ENCODE results near the gene PXT1.

PXT1 gene

DNA sequence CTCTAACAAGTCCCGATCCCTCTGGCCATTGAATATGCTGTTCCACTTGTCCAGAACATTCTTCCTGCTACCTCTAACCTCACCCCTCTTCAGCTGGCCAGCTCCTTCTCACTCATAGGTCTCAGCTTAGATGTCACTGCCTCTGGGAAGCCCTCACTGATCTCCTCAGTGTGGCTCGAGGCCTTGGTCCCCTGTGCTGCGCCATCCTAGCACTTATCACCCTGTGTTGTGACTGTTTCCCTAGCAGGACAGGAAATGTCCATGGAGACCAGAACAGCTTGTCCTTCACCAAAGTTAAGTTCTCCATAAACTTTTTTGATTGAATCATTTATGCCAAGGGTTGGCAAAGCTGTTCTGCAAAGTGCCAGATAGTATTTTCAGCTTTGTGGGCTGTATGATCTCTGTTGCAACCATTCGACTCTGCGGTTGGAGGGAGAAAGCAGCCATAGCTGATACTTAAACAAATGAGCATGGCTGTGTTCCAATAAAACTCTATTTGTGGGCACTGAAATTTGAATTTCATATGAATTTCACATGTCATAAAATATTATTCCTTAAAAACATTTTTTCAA, 99.5 kb downstream of the PXT1 start:
- DNase-seq = no peak

DNA sequence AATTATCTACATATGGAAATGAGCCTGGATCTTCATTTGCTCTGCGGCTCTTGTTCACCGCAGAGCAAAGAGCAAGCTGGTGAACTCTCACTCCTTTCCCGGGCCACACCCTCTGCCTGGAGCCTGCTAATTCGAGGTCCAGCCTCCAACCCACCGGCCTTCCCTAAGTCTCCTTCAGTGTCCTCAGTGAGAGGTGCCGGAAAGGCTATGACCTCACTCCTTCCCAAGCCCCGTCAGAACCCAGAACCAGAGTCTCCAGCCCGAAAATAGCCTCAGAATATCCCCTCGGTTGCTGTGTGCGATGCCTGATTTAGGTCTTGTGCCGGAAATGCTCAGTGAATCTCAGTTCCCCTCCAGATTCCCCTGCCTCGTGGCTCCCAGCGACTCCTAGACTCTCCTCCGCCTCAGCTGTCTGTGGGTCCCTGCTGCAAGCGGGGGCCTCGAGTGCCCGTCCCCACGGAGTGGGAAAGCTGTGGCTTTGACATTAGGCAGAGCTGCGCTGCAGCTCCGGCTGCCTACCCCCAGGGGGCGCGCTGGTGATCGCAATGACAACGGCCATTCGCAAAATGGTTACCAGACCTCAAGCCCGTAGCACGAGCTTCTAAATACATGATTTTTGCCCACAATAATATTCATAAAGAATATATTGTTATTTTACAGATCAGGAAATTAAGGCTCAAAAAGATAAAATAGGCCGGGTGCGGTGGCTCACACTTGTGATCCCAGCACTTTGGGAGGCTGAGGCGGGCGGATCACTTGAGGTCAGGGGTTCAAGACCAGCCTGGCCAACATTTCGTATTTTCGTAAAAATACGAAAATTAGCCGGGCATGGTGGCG, 101.8 kb downstream of the PXT1 start:
- peak in 1 of 2 experiments; percentile 33 for DNase-seq

Data from NCI-H1930 (cell line).